ENCODE data around the gene OSBPL6.
A peak's percentile ranks its signal among the peaks of the same experiment; 100 is the strongest.
"Not testable (repeated sequence)": the region's sequence is repeated elsewhere in the genome, so short reads cannot be mapped to it uniquely, and the experiment has no call there.

OSBPL6 gene

DNA sequence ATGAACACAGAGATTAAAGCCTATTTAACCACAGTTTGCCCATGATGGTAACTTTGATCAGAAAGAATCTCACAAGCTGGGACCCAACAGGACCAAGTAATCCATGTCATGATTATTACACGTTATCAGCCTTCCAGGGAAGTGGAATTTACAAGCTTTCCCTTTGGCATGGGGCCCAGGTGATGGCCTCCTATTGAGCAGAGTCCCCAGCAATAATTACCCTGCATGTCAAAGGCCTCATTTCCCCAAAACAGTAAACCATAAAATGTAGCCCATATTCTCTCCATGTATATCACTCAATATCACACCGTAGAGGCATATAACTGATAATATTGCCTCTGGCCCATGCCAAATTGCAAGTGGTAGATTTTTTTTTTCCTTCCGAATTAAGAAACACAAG, 217.7 kb downstream of the OSBPL6 start:
- DNase-seq = peak in 1 of 2 experiments; percentile 37

DNA sequence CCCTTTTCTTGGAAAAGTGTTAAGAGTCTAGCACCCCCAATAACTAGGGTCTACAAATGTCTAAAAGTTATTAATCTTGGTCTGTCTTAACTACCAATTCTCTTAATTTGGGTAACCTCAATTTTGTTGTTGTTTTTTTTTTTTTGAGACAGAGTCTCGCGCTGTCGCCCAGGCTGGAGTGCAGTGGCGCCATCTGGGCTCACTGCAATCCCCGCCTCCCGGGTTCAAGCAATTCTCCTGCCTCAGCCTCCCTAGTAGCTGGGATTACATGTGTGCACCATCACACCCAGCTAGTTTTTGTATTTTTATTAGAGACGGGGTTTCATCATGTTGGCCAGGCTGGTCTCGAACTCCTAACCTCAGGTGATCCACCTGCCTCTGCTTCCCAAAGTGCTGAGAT, 218.1 kb downstream of the OSBPL6 start:
- DNase-seq = not testable (repeated sequence)

DNA sequence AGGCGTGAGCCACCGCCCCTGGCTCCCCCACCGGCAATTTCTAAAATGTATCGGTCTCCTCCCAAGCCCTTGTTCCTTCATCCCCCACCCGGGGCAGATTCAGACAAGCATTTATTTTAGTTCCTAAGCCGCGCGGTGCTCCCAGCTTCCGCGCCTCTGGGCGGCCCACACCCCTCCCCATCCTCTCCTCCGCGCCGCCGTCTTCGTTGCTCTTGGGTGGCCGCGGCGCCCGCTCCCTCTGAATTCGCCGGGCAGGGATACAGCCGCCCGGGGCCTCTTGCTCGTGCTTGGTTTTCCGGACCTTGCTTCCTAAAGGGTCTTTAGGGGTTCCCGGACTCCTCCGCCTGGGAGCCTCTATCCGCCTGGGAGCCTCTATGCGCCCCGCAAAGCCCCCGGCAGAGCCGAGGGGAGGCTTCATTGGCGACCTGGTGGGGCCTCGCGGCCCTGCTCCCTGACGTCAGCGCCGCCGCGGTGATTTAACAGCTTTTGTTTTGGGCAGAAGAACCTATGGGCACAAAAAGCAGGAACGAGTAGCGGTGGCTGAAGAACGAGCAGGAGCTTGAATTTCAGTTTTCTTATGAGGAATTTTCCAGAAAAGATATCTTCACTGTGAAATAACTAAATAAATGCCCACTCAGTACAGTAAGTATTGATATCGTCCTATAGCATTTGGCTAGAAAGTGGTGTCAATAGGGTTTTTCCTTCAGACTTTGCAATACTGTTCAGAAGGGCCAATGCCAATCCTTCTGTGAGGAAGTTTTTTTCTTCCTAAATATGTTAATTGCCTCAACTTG, 219.4 kb downstream of the OSBPL6 start:
- DNase-seq = peak; percentile 78 to 85

DNA sequence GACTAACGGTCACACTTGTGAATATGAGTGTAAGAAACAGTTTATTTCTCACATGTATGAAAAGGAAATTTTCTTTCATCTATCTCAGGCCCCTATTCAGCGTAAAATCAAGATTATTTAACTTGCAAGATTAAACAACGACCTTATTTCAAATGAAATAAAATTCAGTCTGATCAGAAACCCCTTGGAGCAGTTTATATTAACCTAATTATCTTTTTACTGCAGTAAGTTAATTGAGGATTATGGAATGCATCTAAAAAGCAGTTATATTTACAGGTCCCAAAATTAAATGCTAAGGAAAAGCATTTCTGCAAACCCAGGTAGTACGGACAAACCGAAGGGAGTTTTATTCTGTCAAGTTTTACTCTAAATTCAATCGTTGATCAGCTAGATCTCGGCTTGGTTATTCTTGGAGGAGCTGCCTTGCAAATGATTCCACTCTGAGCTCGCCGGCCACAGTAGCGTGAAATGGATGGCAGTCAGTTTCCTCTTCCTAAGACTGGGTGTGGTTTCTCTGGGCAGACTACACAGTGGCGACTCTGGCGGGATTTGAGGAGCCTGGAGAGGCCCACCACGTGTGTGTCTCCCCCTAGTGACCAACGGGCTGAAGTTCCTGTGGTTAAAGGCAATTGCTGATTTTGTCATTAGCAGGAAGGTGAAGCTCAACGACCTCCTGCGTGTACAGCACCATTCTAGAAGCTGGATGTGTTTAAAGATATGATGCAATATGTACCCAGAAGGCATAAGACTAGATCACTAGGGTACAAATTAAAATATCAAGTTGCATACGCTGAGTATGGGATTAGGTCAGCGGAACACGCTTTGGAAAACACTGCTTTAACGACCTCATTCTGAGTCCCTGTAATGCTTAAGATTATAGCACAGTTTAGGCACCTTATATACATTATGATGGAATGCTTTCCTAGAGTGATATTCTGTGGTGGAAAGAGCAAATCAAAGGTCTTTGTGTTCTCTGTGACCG, 220.2 kb downstream of the OSBPL6 start:
- DNase-seq = peak; percentile 94 to 96

DNA sequence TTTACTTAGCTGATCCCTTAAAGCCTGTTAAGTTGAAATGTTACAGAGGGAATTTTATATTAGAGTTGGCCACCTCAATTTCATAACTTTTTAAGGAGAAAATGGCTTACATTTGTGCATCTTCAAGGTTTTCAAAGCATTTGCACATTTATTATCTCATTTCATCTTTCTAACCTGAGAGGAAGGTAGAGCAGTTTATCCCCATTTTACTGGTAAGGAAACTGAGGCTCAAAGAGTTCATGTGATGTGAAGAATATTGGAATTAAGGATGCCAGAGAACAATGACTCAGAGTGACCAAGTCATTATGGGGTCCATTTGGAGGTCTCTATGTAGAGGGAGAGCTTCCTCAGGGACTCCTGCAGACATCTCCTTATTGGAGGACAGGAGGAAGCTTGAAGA, 221.7 kb downstream of the OSBPL6 start:
- DNase-seq = no peak

DNA sequence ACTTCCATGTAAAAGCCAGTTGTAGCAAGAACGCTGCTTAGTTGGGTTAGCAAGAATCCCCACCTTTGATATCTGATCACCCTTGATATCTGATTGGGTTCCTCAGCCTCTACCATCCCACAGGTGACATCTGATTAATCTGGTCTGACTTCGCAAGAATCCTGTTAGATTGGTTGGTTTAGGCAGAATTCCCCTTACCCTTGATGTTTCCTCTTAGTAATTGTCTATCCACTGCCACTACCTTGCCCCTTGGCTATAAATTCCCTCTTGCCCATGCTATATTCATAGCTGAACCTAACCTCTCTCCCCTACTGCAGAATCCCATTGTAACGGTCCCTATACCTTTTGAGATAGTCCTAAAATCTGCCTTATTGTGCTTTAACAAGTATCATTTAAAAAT, 223.6 kb downstream of the OSBPL6 start:
- DNase-seq = no peak

DNA sequence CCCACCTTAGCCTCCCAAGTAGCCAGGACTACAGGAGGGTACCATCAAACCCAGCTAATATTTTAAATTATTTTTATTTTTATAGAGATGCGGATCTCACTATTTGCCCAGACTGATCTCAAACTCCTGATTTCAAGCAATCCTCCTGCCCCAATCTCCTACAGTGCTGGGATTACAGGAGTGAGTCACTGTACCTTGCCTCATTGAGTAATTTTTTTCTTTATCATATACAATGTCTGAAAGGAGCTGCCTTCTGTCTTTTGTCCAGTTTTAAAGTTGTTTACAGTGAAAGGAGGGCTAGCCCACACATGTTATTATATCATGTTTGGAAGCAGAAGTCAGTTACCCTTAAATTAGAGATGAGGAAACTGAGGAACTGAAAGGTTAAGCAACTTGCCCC, 224.1 kb downstream of the OSBPL6 start:
- DNase-seq = no peak

DNA sequence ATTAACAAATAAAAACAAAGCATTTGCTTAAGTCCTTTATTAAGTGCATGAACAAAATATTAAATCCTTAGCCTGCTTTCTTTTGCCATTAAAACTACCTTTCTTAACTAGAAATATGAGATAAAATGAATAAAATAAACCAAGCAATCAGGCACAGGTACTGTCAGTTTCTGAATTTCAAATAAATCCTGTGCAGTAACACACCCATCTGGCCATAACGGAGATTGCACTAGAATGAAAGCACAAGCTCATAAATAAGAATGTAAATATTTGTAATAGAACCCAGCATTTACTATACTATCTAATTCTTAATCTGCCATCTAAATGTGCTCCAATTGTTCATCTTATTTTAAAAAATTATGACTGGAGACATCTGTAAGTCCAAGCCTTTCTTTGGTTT, 224.8 kb downstream of the OSBPL6 start:
- DNase-seq = peak; percentile 10 to 54

DNA sequence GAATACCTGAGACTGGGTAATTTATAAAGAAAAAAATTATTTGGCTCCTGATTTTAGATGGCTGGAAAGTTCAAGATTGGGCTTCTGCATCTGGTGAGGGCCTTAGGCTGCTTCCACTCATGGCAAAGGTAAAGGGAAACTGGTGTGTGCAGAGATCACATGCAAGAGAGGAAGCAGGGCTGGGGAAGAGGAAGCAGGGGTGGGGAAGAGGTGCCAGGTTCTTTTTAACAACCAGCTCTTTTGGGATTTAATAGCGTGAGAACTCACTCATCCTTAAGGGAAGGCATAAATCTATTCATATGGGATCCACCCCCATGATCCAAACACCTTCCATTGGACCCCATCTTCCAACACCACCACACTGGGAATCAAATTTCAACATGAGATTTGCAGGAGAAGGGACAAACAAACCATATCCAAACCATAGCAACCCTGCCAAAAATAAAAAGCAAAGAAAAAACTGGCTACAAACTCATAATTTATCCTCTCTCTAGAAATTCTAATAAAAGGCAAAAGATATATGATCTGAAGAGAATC, 226.2 kb downstream of the OSBPL6 start:
- no peak for DNase-seq

DNA sequence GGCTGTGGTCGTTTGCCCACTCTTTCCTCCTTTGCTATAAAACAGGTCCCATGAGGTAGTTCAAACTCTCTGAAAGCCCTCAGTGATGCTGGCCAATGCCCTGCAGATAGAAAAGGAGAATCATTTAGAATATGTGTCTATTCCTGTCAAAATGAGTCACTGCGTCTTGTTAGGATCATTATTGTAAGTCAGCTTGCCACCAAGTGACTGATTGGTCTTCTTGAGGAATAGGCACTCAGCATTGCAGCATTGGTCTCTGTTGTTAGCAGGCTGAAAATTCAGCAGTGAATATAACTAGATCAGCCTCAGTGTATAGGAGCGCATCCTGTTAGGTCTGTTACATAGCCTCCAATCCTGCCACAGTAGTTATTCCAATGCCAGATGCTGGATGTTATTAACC, 227.8 kb downstream of the OSBPL6 start:
- DNase-seq = no peak

DNA sequence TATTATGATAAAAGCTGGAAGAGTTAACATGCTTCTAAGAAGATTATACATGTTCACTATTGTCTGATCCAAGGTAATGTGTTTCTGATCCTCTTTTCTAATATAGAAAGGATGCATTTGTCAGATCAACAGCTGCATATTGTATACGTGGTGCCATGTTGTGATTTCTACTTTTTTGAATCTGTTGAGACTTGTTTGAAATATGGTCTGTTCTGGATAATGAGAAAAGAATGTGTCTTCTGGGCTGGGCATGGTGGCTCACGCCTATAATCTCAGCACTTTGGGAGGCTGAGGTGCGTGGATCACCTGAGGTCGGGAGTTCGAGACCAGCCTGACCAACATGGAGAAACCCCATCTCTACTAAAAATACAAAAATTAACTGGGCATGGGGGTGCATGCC, 229.4 kb downstream of the OSBPL6 start:
- not testable (repeated sequence) for DNase-seq

DNA sequence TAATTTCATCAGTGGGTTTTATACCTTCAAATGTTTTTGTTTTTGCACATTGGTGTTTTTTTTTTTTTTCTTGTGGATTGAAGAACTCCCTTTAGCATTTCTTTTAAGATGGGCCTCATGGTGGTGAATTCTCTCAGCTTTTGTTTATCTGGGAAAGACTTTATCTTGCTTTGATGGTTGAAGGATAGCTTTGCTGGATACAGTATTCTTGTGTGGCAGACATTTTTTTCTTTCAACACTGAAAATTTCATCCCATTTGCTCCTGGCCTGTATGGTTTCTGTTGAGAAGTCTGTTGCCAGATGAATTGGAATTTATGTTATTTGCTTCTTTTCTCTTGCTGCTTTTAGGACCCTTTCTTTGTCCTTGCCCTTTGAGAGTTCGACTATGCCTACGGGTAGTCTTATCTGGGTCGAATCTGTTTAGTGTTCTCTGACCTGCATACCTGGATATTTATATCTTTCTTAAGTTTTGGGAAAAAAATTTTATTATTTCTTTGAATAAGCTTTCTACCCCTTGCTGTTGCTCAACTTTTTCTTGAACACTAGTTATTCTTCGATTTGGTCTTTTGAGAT, 231.0 kb downstream of the OSBPL6 start:
- no peak for DNase-seq

DNA sequence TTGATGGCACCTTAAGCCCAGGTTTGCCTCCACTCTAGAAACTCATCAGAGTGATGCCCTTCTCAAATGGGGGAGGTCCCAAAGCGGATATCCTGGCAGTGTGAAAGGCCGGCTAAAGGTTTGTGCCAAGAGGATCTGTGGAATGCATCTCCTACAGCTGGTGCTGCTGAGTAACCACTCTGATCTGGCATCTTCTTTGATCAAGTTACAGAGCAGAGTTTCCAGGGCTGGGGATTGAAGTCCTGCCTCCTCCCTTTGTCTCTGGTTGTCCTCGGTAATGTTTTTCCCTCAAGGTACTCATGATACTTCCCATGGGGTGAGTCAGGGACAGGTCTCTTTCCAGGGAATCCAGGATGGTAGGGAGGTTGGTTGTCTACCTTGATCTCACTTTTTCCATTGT, 232.1 kb downstream of the OSBPL6 start:
- DNase-seq = no peak

DNA sequence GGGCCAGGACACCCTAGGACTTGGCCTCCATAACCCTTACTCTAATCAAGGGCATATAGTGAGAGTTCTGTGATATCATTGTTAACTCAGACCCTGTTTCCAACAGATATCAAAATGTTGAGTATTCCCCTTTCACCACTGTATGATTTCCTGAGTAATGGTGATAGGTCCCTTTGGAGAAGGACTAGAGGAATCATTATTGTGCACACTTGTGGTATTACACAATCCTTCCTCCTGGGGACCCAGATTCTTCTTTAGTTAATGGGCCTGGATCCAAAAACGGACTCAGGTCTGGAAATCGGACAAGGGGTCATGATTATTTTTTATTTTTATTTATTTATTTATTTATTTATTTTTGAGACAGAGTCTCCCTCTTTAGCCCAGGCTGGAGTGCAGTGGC, 233.1 kb downstream of the OSBPL6 start:
- DNase-seq = no peak

DNA sequence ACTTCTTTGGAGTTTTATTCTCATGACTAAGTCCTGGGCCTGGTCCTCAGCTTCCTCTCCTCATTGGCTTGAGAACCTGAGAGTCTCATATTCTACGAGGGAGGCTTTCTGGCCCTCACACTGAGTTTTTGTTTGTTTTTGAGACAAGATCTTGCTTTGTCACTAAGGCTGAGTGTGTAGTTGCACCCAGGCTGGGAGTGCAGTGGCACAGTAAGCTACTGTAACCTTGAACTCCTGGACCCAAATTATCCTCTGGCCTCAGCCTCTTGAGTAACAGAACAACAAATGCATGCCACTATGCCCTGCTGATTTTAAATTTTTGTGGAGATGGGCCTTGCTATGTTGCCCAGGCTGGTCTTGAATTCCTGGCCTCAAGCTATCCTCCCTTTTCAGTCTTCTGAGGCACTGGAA, 234.1 kb downstream of the OSBPL6 start:
- no peak for DNase-seq

DNA sequence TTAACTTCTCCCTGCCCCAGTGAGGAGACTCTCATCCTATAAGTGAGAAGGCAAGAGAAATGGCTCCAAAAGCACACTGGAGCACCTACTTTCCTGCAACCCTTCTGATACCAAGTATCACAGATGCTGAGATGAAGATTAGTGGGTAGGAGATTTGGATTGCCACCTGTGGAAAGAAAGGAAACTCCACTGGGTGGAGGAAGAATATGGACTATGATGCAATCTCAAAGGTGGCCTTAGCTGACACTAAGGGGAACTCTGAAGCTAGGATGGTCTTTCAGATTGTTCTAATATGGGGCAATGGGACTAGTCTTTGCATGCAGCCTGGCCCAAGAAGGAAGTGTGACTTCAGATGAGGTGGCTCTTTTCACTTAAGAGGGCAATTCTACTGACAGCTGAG, 235.0 kb downstream of the OSBPL6 start:
- no peak for DNase-seq

DNA sequence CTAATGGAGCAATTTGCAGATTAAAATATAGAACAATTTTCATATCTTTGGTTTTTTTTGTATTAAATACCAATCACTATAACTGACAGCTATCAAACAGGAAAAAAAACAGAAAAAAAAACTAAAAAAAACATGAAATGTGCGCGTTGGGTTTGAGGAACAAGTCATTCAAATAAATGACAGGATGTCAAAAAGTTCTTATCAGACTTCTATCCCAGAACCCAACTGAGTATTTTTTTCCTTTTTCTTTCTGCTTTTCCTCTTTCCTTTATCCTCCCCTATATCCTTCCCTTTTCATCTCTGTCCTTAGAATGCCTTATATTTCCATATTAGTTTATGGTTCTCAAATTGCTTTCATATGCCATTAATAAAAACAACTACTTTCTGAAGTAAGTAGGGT, 242.3 kb downstream of the OSBPL6 start:
- no peak for DNase-seq

DNA sequence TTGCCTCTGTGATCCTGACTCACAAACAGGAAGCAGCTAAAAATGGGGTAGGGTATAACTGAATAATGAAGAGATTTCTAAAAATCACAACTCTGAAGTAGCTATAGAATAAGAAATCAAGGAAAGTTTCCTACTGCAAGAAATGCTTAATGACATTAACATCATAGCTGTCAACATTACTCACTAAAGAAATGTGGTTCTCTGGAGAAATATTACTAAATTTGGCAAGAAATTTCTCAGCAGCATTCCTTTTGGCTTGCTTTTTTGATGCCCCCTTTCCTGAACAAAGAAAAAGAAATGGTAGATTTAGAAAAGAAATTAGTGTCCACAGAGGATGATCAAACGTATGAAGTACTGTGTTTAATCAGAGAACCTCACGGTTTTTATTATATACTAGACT, 247.1 kb downstream of the OSBPL6 start:
- DNase-seq = no peak

DNA sequence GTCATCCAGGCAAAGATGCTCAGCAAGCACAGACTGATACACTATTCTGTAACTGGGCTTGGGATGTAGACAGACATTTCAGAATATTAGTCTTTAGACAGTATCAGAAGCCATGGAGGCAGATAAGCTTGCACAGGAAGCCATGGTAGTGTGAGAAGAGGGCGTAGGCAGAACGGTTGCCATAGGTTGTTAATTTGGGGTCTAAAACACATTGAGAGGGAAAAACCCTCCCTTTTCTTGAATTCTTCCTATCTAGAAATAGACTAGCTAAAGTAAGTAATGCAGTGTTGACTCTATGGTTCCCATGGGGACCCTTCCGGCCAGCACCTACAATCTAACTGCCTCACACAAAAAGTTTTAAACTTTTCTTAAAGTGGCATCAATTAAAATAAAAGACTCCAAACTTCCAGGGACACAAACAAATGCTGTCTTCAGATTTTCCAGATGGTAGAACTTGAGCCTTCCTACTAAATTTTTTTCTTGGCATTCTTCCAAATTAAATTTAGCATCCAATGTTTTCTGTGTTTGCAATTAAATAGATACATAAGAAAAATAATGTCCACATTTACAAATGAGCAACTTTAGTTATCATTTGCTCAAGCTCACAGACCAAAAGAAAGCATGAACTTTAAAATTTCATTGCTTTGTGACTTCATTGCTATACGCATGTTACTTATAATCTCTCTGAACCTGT, 254.8 kb downstream of the OSBPL6 start:
- DNase-seq = no peak

DNA sequence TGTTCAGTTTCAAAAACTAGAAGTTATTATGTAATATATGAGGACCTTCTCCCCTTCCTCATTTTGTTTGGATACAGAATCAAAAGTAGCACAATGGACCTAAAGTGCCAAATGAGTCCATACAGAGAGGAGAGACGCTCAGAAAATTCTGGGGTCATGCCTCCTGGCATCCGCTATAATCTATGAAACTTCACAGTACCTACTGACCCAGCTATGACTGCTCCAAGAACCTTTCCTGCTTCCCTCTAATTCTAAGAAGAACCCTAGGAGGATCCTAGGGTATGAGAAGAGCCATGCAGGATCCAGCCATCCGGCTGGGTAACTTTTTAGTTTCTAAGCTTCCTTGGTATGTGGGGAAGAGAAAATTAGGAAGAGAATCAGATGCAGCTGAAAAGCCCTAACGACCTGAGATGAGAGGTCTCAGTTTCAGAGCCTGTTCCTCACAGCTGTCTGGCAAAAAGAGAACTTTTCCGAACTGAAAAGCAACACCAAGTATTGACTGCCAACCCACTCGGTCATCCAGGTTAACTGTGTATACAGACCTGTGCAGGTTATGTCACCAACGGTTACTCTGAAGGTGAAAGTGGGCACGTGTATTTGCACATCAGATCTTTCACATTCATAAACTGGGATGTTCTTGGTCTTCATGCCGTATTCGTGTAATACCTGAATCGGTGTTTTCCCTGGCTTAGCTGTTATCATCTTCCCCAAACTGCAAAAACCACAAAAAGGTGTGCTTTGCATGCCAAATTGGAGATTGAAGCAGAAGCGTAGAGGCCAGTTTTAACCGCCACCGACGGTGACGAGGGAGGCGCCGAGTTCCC, 255.6 kb downstream of the OSBPL6 start:
- no peak for DNase-seq

DNA sequence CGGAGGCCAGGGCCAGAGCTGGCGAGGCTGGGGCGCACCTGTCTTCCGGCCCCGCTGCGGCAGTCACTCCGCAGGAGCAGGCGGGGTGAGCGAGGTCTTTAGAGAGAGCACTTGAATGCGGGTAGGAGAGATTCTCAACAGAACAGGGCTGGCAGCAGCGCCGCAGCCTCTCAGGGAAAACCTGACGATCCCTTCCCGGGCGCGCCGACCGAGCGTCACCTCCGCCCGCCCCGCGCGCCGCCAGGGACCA, 256.1 kb downstream of the OSBPL6 start:
- DNase-seq = no peak
